Natural killer cell (primary cell): ENCODE results near the gene TPRKB. TPM values are rescaled to one million over a fixed set of nuclear protein-coding genes. Genes with fewer than 3 reads are reported as not detected.
A peak's percentile ranks its signal among the peaks of the same experiment; 100 is the strongest.
"Not testable (repeated sequence)": the region's sequence is repeated elsewhere in the genome, so short reads cannot be mapped to it uniquely, and the experiment has no call there.

Source experiments
- ATAC-seq, 3 donors: fragments of 150-1000 bp in 2 of 3; fragments of 200-7000 bp in 1 of 3; cut with Tn5 transposase; 1 replicate in 1 of 3; 2 replicates in 2 of 3; pipeline ENCODE4 v1.10.0; 2021; ENCODE audit warnings: mild to moderate bottlenecking in 2 of 3, moderate library complexity in 2 of 3
- DNase-seq, 2 donors: peaks; one replicate each; pipeline versions ENCODE4 v3.0.0 to v3.0.0-alpha.2; 2013 to 2021; ENCODE audit warnings: mixed read lengths in 1 of 2
- H3K27ac ChIP-seq: one replicate; pipeline ENCODE4 v1.5.1; 2013; ENCODE audit warnings: mild to moderate bottlenecking, low read length
- H3K27me3 ChIP-seq: one replicate; pipeline ENCODE4 v1.6.1; 2013; ENCODE audit warnings: low read length; ENCODE audit not compliant: control insufficient read depth, insufficient read depth
- H3K36me3 ChIP-seq: one replicate; pipeline ENCODE4 v1.6.1; 2013; ENCODE audit warnings: low read length; ENCODE audit not compliant: control insufficient read depth, insufficient read depth
- H3K4me1 ChIP-seq: one replicate; pipeline ENCODE4 v1.6.1; 2013; ENCODE audit warnings: low read length; ENCODE audit not compliant: control insufficient read depth, insufficient read depth
- H3K4me3 ChIP-seq: one replicate; pipeline ENCODE4 v1.5.1; 2013; ENCODE audit warnings: low read length
- H3K9me3 ChIP-seq: one replicate; pipeline ENCODE4 v1.6.1; 2013; ENCODE audit warnings: low read length; ENCODE audit not compliant: control insufficient read depth, insufficient read depth
- H3K27ac Mint-ChIP-seq, 2 donors: one replicate each; pipeline ENCODE4 v1.8.0; 2022; ENCODE audit warnings: mild to moderate bottlenecking in 2 of 2, mixed read lengths in 2 of 2, moderate library complexity in 1 of 2
- H3K27me3 Mint-ChIP-seq, 2 donors: one replicate each; pipeline ENCODE4 v1.8.0; 2022; ENCODE audit warnings: low read depth in 2 of 2, mixed read lengths in 2 of 2
- H3K36me3 Mint-ChIP-seq: one replicate; pipeline ENCODE4 v1.8.0; 2022; ENCODE audit warnings: mixed read lengths
- H3K4me1 Mint-ChIP-seq, 2 donors: one replicate each; pipeline ENCODE4 v1.8.0; 2022; ENCODE audit warnings: mixed read lengths in 2 of 2
- H3K4me3 Mint-ChIP-seq: one replicate; pipeline ENCODE4 v1.8.0; 2022; ENCODE audit warnings: mild to moderate bottlenecking, moderate library complexity, mixed read lengths
- H3K9me3 Mint-ChIP-seq, 2 donors: one replicate each; pipeline ENCODE4 v1.8.0; 2022; ENCODE audit warnings: mixed read lengths in 2 of 2
- CTCF ChIP-seq: fragments of 200-600 bp; IDR thresholded peaks from one replicate; pipeline ENCODE4 v1.8.0; 2022; ENCODE audit warnings: antibody characterized with exemption
- WGBS: methylation state at CpG from one replicate; pipeline ENCODE4 v1.1.7; 2013; ENCODE audit warnings: missing lambda C conversion rate; ENCODE audit not compliant: insufficient coverage; 5-methylcytosine and 5-hydroxymethylcytosine counted together
- intact Hi-C: fragments of 100-400 bp; cut with micrococcal nuclease; formaldehyde crosslinking; loops from one replicate; pipeline ENCODE4 v1.14.2; 2022
- total RNA-seq, 4 donors: library from RNA; stranded (reverse); fragments of 120-200 nt in 1 of 4; gene quantifications; one replicate each; pipeline versions ENCODE4 v1.2.3 to v1.2.4, GENCODE V29; 2013 to 2022

TPRKB gene
- total RNA-seq, 3 donors from 2014 or later (not counting 1 experiment from before 2014, with no cell fraction given), result 20.4 to 24.1 (median 22.8) TPM

- not testable (repeated sequence) for H3K9me3 ChIP-seq, H3K4me3 ChIP-seq, H3K36me3 ChIP-seq, H3K4me3 Mint-ChIP-seq, H3K9me3 Mint-ChIP-seq, H3K4me1 Mint-ChIP-seq, H3K4me1 ChIP-seq, H3K27me3 ChIP-seq, H3K27ac ChIP-seq, H3K36me3 Mint-ChIP-seq, H3K27ac Mint-ChIP-seq
- TF ChIP-seq CTCF, result peak; percentile 19
- intact Hi-C loops, result loop anchor here (5.0 kb wide), 1 partner anchor 692 kb away; no protein-coding TSS in a partner anchor
- WGBS, result 44% methylated on average over 5 of the region's 5 CpGs
- DNase-seq, result peak in 1 of 2 donors; percentile 35
- H3K27me3 Mint-ChIP-seq, result peaks cover 17 to 28% of the 10 kb centered on the region in 2 donors
- peak; percentile 40 to 50 (median 46) for ATAC-seq
Measured at GRCh38 chr2:73679951-73680571, 57.1 kb downstream of the TPRKB start.

Other genes with a start within 250 kb of the TPRKB start
- not detected for gene NAT8, start 94.9 kb downstream of the TPRKB start, total RNA-seq
- 10 to 100 TPM; 45.7 to 50.2 (median 46.6) TPM for gene DUSP11, start 42.8 kb upstream of the TPRKB start, total RNA-seq
- gene C2orf78, start 46.8 kb upstream of the TPRKB start, total RNA-seq, result not detected
- gene STAMBP, start 91.6 kb upstream of the TPRKB start, total RNA-seq, result 10 to 100 TPM; 23.8 to 27.3 (median 25.3) TPM
- gene ACTG2, start 155.7 kb upstream of the TPRKB start, total RNA-seq, result not detected
- 10 to 100 TPM; 47.6 to 56.8 (median 54.8) TPM for gene DGUOK, start 189.5 kb upstream of the TPRKB start, total RNA-seq
- gene TET3, start 247.6 kb upstream of the TPRKB start, total RNA-seq, result 10 to 100 TPM; 40.0 to 47.9 (median 45.3) TPM